NCI-H82 treated with DMSO at 0.1 percent for 48 hours (cell line): ENCODE measurements around the gene RSRP1.
"Not testable (repeated sequence)": the region's sequence is repeated elsewhere in the genome, so short reads cannot be mapped to it uniquely, and the experiment has no call there.

ENCODE experiments used
- DNase-seq: peaks from one replicate; lab custom pipeline; 2025; ENCODE audit not compliant: unreplicated experiment; lab: John Stamatoyannopoulos, UW

Gene RSRP1

GRCh38 chr1:25257196-25257595 is 9.9 kb upstream of the RSRP1 start:
- DNase-seq = no peak

- DNase-seq = no peak
Observed at GRCh38 chr1:25256578-25256965, 9.3 kb upstream of the RSRP1 start.

- DNase-seq = no peak
Observed at GRCh38 chr1:25255706-25256577, 8.7 kb upstream of the RSRP1 start.

DNA sequence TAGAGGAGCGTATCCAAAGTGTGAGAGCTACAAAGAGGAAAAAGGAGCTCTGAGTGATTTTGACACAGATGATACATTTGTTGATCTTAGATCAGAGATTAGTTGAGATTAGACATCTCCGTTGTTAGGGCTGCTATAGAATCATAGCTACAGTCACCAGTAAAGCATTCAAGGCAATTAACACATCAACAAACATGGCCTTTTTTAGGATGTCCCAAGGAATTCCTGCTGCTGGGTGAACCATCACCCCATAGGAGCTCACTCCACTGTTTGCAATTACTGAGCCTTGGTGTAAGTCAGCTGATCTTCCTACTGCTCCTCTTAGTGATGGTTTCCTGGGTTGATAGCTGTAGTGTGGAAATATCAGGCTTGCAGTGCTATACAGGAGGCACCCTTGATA is 6.7 kb upstream of the RSRP1 start:
- no peak for DNase-seq

GRCh38 chr1:25247829-25248754 is 838 bp upstream of the RSRP1 start:
- DNase-seq = no peak

DNA sequence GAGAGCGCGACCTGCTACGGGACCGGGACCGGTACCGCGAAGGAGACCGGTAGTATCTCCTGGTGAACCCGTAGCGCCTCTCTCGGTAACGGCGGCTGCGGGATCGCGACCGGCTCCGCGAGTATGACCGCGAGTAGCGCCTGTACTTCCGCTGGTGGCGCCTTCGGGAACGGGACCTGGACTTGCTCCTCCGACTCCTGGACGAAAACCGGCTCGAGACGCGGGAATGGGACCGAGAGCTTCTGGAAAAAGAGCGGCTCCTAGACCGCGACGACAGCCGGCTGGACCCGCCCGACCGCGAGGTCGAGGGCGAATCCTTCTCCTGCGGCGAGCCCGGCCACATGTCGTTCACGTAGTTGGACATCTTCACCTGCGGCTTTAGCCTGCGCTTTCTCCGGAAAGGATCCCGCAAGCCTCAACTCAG is 642 bp downstream of the RSRP1 start:
- no peak for DNase-seq

DNA sequence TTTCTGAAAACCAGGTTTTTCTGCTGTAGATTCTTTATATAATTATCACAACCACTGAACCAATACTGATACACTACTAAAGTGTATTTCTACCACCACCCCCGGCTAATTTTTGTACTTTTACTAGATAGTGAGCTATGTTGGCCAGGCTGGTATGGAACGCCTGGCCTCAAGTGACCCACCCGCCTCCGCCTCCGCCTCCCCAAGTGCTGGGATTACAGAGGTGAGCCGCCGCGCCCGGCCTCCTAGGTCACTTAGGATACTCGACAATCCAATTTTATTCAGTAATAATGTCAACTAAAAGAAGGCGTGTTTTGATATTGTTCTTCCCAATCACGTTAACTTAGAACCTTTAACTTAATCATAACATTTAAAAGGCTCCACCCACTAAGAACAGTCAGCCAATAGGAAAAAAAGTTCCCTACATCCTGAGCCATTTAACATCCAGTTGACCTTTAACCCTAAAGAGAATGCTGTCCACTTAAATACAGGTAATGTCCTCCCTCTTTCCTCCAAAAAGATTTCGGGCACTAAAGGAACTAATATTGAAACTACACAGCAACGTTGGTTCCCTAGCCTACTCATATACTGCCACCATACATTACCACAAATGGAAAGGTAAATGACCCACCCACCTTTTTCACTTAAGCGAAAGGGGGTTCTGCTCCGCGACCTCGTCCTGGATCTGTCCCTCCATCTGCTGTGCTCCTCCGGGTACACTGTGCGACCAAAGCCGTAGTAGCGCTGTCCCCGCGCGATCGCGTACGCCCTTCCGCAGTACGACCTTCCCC is 1.2 kb downstream of the RSRP1 start:
- peak; percentile 19 for DNase-seq

GRCh38 chr1:25245393-25245792 is 1.9 kb downstream of the RSRP1 start:
- no peak for DNase-seq

DNA sequence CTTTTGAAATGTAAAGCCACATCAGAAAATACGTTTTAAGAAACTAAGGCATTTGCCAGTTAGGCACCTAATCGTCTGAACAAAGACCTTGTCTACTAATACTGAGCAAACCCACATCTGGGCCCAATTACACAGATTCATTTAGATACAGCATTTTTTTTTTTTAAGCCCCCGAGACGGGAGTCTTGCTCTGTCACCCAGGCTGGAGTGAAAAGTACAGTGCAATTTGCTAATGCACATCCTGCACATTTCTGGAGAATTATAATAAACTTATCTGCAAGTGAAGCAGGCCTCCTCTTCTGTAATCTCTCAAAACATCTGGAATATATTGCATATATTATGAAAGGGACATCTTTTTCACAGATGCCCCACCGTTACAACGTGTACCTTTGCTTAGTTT is 3.3 kb downstream of the RSRP1 start:
- DNase-seq = no peak

DNA sequence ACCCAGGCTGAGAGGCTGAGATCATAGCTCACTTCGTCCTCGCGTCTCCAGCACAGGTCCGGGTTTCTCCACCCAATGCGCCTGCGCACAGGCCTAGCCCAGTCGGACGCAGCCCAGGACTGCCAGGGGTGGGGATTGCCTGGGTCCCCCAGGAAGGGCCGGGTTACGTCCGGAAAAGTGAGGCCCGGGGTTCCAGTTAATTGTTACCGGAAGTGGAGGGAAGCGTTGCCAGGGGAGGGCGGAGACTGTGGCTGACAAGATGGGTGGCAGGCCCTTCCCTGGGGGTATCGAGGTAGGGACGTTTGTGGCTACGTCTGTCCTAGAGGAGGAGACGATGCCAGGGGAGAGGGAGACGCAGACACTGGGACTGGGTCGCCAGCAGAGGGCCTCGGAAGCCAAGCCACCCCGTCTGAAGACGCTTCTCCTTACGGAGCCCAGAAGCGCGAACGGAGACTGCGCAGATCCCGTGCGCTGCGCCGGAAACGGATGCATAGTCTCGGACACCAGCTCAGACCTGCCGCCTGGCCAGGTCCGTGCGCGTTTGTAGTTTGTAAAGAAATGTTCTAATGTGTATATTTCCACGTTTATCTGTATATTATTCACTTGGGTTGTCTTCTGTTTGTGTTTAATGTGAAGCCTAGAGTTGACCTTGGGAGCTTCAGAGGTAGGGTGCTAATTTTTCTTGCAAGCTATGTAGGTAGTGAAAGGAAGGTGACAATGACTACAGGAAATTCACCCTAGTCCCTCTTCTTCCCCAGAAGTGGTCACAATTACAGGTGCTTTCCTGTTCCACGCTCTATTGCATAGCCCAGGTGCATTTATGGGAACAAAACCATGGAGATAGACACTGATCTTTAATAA is 7.3 kb downstream of the RSRP1 start:
- peak; percentile 84 for DNase-seq

- DNase-seq = no peak
Observed at GRCh38 chr1:25238046-25238445, 9.2 kb downstream of the RSRP1 start.

DNA sequence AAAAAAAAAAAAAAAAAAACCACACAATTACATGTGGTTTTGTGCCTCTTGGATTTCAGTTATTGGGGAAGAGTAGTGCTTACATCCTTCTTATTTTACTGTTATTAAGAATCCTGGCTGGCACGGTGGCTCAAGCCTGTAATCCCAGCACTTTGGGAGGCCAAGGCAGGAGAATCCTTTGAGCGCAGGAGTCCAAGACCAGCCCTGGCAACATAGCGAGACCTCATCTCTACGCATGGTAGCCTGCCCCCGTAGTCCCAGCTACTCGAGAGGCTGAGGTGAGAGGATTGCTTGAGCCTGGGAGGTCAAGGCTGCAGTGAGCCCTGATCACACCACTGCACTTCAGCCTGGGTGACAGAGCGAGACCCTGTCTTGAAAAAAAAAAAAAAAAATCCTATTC is 11.0 kb downstream of the RSRP1 start:
- DNase-seq = not testable (repeated sequence)

- not testable (repeated sequence) for DNase-seq
Observed at GRCh38 chr1:25235411-25235810, 11.8 kb downstream of the RSRP1 start.

GRCh38 chr1:25232866-25233784 is 14.1 kb downstream of the RSRP1 start:
- peak; percentile 26 for DNase-seq

DNA sequence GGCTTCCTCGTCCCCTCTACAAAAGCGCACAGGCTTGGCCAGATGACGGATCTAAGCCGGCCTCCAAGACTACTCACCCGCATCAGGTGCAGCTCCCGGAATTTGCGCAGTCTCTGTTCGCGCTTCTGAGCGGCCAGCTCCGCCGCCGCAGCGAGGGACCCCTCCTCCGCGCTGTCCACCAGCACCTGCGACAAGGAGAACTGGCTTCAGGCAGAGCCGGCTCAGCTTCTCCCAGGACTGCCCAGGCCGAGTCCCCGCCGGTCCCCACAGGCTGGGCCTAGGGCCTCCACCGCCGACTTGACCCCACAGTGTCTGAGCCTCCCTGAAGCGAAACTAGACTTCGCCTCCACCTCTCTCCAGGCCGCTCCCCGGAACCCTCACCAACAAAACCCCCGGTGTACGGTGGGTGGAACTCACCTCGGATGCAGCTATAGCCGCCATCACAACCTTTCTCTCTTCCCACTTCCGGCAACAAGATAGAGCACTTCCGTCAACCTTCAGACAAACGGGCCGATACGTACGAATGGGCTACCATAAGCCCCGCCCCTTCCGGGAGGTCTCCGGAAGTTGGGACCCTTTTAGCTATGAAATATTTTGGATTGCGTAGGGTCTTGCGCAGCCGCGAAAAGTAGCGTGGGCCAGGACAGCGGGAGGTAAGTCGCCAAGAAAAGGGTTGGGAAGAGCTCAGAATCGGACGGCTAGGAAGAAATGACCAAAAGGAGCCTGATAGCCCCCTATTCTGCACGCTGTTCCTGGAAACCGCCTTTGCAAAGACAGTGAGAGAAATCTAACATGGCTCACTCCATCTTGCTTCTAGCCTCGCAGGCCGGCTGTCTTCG is 15.0 kb downstream of the RSRP1 start, which contains the start of gene SYF2:
Gene SYF2, minus strand, starts transcription at position 476 of the 839 bp plus-strand sequence. Its CDS starts 35 bp downstream, at position 441.
- DNase-seq = peak; percentile 93

DNA sequence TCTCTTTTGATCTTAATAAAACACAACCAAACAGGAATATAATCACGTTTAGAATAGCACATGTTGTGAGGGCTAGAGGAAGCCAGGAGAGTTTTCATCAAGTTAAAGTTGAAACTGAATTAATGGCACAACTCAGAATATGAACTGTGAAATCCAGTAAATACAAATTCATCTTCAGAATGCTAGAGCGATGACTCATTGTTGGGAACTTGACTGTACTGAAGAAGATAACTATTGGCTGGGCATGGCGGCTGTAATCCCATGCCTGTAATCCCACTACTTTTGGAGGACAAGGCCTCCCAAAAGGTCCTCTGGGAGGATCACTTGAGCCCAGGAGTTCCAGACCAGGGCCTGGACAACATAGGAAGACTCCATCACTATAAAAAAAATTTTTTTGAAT is 23.8 kb downstream of the RSRP1 start:
- no peak for DNase-seq

- DNase-seq = no peak
Observed at GRCh38 chr1:25222606-25223005, 24.6 kb downstream of the RSRP1 start.

GRCh38 chr1:25220666-25221065 is 26.6 kb downstream of the RSRP1 start:
- DNase-seq = no peak
